Measurements from ENCODE around the gene NRSN1. TPM values are rescaled to one million over a fixed set of nuclear protein-coding genes. Genes with fewer than 3 reads are reported as not detected.
"Not testable (repeated sequence)": the region's sequence is repeated elsewhere in the genome, so short reads cannot be mapped to it uniquely, and the experiment has no call there.

NRSN1 gene
- total and polyA plus RNA-seq, 4 donors: not detected

GRCh38 chr6:24140591-24140990 is 14.6 kb downstream of the NRSN1 start:
- Histone ChIP-seq H3K4me3 (ENCODE audit: low read depth in 1 of 3, low read length in 3 of 3) (no peak overlapping the region), H3K9ac (ENCODE audit: low read depth in 1 of 2, low read length in 2 of 2) (no peak overlapping the region), H3K36me3 (ENCODE audit: control insufficient read depth in 4 of 4, insufficient read depth in 3 of 4, low read depth in 1 of 4, low read length in 3 of 4) (no peaks in the 10 kb centered on the region), H3K27ac (ENCODE audit: low read depth in 1 of 2, low read length in 2 of 2) (no peak overlapping the region), H3K27me3 (ENCODE audit: control insufficient read depth in 4 of 4, insufficient read depth in 4 of 4, low read length in 3 of 4) (no peaks in the 10 kb centered on the region), H3K9me3 (ENCODE audit: control insufficient read depth in 4 of 4, low read length in 3 of 4) (no peaks in the 10 kb centered on the region), H3K4me1 (ENCODE audit: control insufficient read depth in 4 of 4, insufficient read depth in 4 of 4, low read length in 3 of 4) (no peaks in the 10 kb centered on the region)
- TF ChIP-seq HNF4G (IDR thresholded peaks at IDR 0.05) (no peak), FOXA1 (IDR thresholded peaks at IDR 0.05) (no peak), FOXA2 (IDR thresholded peaks at IDR 0.05) (no peak), SP1 (IDR thresholded peaks at IDR 0.05) (no peak), RXRA (IDR thresholded peaks at IDR 0.05) (no peak), JUND (IDR thresholded peaks at IDR 0.05) (no peak), CTCF (IDR thresholded peaks at IDR 0.05; ENCODE audit: low read depth, low read length, missing input control) (no peak), EGR1 (IDR thresholded peaks at IDR 0.05; ENCODE audit: low read depth in 2 of 2) (no peak), MAX (IDR thresholded peaks at IDR 0.05) (no peak), ZBTB33 (IDR thresholded peaks at IDR 0.05) (no peak)
- no peak for DNase-seq (ENCODE audit: low spot score)
- 82% methylated on average over 13 of the region's 13 CpGs for WGBS

GRCh38 chr6:24142733-24143132 is 16.7 kb downstream of the NRSN1 start:
- H3K27me3 ChIP-seq (ENCODE audit: control insufficient read depth in 4 of 4, insufficient read depth in 4 of 4, low read length in 3 of 4); H3K27ac ChIP-seq (ENCODE audit: low read depth in 1 of 2, low read length in 2 of 2); H3K4me3 ChIP-seq (ENCODE audit: low read depth in 1 of 3, low read length in 3 of 3); H3K9ac ChIP-seq (ENCODE audit: low read depth in 1 of 2, low read length in 2 of 2); H3K36me3 ChIP-seq (ENCODE audit: control insufficient read depth in 4 of 4, insufficient read depth in 3 of 4, low read depth in 1 of 4, low read length in 3 of 4); DNase-seq (ENCODE audit: low spot score); H3K4me1 ChIP-seq (ENCODE audit: control insufficient read depth in 4 of 4, insufficient read depth in 4 of 4, low read length in 3 of 4); H3K9me3 ChIP-seq (ENCODE audit: control insufficient read depth in 4 of 4, low read length in 3 of 4): not testable (repeated sequence)
- 90% methylated on average over 8 of the region's 8 CpGs for WGBS

- no peak overlapping the region for H3K9ac ChIP-seq (ENCODE audit: low read depth in 1 of 2, low read length in 2 of 2)
Measured at GRCh38 chr6:24145690-24146131, 19.7 kb downstream of the NRSN1 start.

More at GRCh38 chr6:24145690-24146131, 19.7 kb downstream of the NRSN1 start:
- Histone ChIP-seq H3K9me3 (ENCODE audit: control insufficient read depth in 4 of 4, low read length in 3 of 4) (no peaks in the 10 kb centered on the region), H3K27ac (ENCODE audit: low read depth in 1 of 2, low read length in 2 of 2) (no peak overlapping the region), H3K36me3 (ENCODE audit: control insufficient read depth in 4 of 4, insufficient read depth in 3 of 4, low read depth in 1 of 4, low read length in 3 of 4) (no peaks in the 10 kb centered on the region), H3K27me3 (ENCODE audit: control insufficient read depth in 4 of 4, insufficient read depth in 4 of 4, low read length in 3 of 4) (no peaks in the 10 kb centered on the region), H3K4me3 (ENCODE audit: low read depth in 1 of 3, low read length in 3 of 3) (no peak overlapping the region), H3K4me1 (ENCODE audit: control insufficient read depth in 4 of 4, insufficient read depth in 4 of 4, low read length in 3 of 4) (no peaks in the 10 kb centered on the region)
- no peak for DNase-seq (ENCODE audit: low spot score)
- no peak for TF ChIP-seq MAX (IDR thresholded peaks at IDR 0.05)
- no peak for TF ChIP-seq NR2F2 (IDR thresholded peaks at IDR 0.05)
- no peak for TF ChIP-seq SP1 (IDR thresholded peaks at IDR 0.05)
- WGBS: 75% methylated on average over 9 of the region's 9 CpGs

Measured in liver (tissue), 9 donors.